K562 (cell line): ENCODE data around the gene ALG9. TPM values are rescaled to one million over a fixed set of nuclear protein-coding genes. Genes with fewer than 3 reads are reported as not detected.

Experiments used
- EZH2 ChIP-seq: IDR thresholded peaks from 2 replicates; pipeline ENCODE4 v1.6.1; 2012; ENCODE audit warnings: low read depth, mild to moderate bottlenecking, inconsistent platforms, low read length, borderline replicate concordance
- FOXJ2 ChIP-seq: fragments of 200-800 bp; sonication (Bioruptor generic); IDR thresholded peaks from 2 replicates; pipeline ENCODE4 v1.6.1; 2016; ENCODE audit warnings: missing genetic modification characterization, missing compliant biosample characterization
- KAT2B ChIP-seq: IDR thresholded peaks from one replicate; pipeline ENCODE4 v1.6.1; 2012; ENCODE audit warnings: low read depth, mild to moderate bottlenecking, control low read depth, inconsistent platforms, low read length, moderate library complexity
- KAT7 ChIP-seq: sonication (generic); formaldehyde crosslinking; IDR thresholded peaks from 2 replicates; pipeline ENCODE4 v1.8.0; 2022; ENCODE audit warnings: missing genetic modification reagents, mild to moderate bottlenecking, borderline replicate concordance
- MED1 ChIP-seq: sonication (generic); formaldehyde crosslinking; IDR thresholded peaks from 2 replicates; pipeline ENCODE4 v1.8.1; 2023; ENCODE audit warnings: missing genetic modification reagents, borderline replicate concordance
- MXI1 ChIP-seq: IDR thresholded peaks from 2 replicates; pipeline ENCODE4 v1.6.1; 2011; ENCODE audit warnings: low read depth, mild to moderate bottlenecking, improper control_type of control experiment, low read length
- NCOA4 ChIP-seq: fragments of 450-650 bp; IDR thresholded peaks from 2 replicates; pipeline ENCODE4 v1.6.1; 2018; ENCODE audit warnings: mild to moderate bottlenecking; ENCODE audit not compliant: partially characterized antibody
- NFE2 ChIP-seq: IDR thresholded peaks from 2 replicates; pipeline ENCODE4 v1.6.1; 2014; ENCODE audit warnings: antibody characterized with exemption, low read depth
- RUNX1 ChIP-seq: sonication (generic); IDR thresholded peaks from 2 replicates; pipeline ENCODE4 v1.6.1; 2016; ENCODE audit warnings: antibody characterized with exemption, low read depth
- SIX5 ChIP-seq, 2 experiments: IDR thresholded peaks; 2 replicates each; pipeline ENCODE4 v1.6.1; 2011; ENCODE audit warnings: low read length in 2 of 2, borderline replicate concordance in 1 of 2, low read depth in 1 of 2, mild to moderate bottlenecking in 1 of 2, moderate library complexity in 1 of 2; ENCODE audit not compliant: insufficient read depth in 1 of 2
- SMAD3 ChIP-seq: fragments of 450-650 bp; formaldehyde crosslinking; conservative IDR thresholded peaks from 2 replicates; pipeline ENCODE4 v1.4.0; 2020; ENCODE audit warnings: mild to moderate bottlenecking
- TFAM ChIP-seq: fragments of 250-450 bp; sonication (Bioruptor Pico); conservative IDR thresholded peaks from 2 replicates; pipeline ENCODE4 v1.5.0; 2021; ENCODE audit warnings: mild to moderate bottlenecking, moderate library complexity
- ZBTB1 ChIP-seq: sonication (generic); formaldehyde crosslinking; IDR thresholded peaks from 2 replicates; pipeline ENCODE4 v1.8.1; 2023; ENCODE audit warnings: missing genetic modification reagents, low read depth, mild to moderate bottlenecking, borderline replicate concordance
- ZNF507 ChIP-seq: conservative IDR thresholded peaks from 2 replicates; pipeline ENCODE4 v1.6.1; 2017; ENCODE audit warnings: missing genetic modification characterization, missing compliant biosample characterization
- ZNF583 ChIP-seq: fragments of 250-450 bp; sonication (Bioruptor Pico); IDR thresholded peaks from 2 replicates; pipeline ENCODE4 v1.4.0; 2020
- polyA plus RNA-seq, 8 experiments: library from polyadenylated mRNA; depleted of rRNA in 4 of 8; stranded (reverse) in 5 of 8; unstranded in 3 of 8; fragments of >200 nt; fragmentation: Nextera tagmentation in 2 of 8; fragmentation: Illumina TruSeq in 1 of 8; extraction: Ambion mirVana in 2 of 8; extraction: Trizol in 1 of 8; gene quantifications; 2 replicates each; pipeline versions ENCODE4 v1.2.1 to v1.2.3, GENCODE V29; 2011 to 2014; ENCODE audit warnings: inconsistent platforms in 1 of 8, missing spikeins in 1 of 8
- total RNA-seq, 7 experiments: library from RNA; depleted of rRNA in 6 of 7; stranded (reverse); fragments of >200 nt in 6 of 7; fragmentation: Illumina TruSeq in 2 of 7; extraction: Trizol in 2 of 7; gene quantifications; 2 replicates each; pipeline versions ENCODE4 v1.2.1 to v1.2.3, GENCODE V29; 2011 to 2021; ENCODE audit warnings: low replicate concordance in 1 of 7
- TF ChIP-seq, protein P1 (sequence below): fragments of 450-650 bp; IDR thresholded peaks from 2 replicates; pipeline ENCODE4 v1.7.0; 2016; ENCODE audit warnings: borderline replicate concordance
- TF ChIP-seq, protein P2 (sequence below): fragments of 450-650 bp; formaldehyde crosslinking; IDR thresholded peaks from 2 replicates; pipeline ENCODE4 v1.4.0; 2020; ENCODE audit warnings: mild to moderate bottlenecking
- TF ChIP-seq, protein P3 (sequence below), 3 experiments: IDR thresholded peaks in 2 of 3; conservative IDR thresholded peaks in 1 of 3; 2 replicates each; pipeline ENCODE4 v1.5.1; 2011 to 2012; ENCODE audit warnings: low read length in 3 of 3, mild to moderate bottlenecking in 3 of 3, control low read depth in 2 of 3, improper control_type of control experiment in 1 of 3, inconsistent platforms in 1 of 3, low read depth in 1 of 3, mixed read lengths in 1 of 3, moderate library complexity in 1 of 3; ENCODE audit not compliant: insufficient read depth in 2 of 3
- TF ChIP-seq, protein P4 (sequence below): fragments of 450-650 bp; IDR thresholded peaks from 2 replicates; pipeline ENCODE4 v1.7.1; 2018; ENCODE audit warnings: mild to moderate bottlenecking, low read depth; ENCODE audit not compliant: partially characterized antibody

Gene ALG9
- total and polyA plus RNA-seq, 9 of the 15 experiments (the other 6 are each of a cell fraction or from before 2014, with no cell fraction given), result 11.5 to 40.5 (median 24.9) TPM

DNA sequence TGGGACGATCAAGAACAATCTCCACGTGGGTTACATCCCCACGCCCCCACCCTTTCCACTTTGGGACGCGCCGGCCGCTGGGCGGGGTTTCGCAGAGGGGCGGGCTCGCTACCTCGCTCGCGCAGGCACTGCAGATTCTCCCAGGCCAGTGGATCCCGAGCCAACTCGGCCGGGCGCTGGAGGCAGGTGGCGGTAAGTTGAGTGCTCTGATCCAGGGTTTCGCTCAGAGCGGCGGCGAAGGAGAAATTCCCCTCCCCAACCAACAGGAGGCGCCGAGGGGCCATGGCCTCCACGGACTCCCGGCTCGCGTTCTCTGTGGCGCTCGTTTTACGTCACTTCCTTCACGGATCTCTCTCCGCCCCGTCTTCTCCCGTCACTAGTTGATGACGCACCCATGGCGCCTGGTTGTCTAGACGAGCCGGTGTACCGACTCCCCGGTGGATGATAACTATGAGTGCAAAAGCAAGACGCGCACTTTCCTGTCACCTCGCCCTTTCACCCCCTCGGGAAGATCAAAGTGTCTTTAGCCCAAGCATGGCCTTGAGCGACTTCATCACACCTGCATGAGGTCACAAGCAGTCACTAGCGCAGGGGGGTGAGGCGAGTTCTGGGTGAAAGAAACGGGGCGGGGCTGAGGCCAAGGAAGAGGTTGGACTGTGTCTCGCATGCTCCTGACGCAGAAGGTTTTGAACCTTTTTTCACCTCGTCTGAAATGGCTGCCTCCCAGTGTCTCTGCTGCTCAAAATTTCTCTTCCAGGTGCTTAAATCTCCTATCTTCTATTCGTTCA is 7.7 kb upstream of the ALG9 start, which contains the start of the genes CFAP68 and FDXACB1 (continued):
- TF ChIP-seq TFAM (CRISPR knock-in tag) (no peak), RUNX1 (no peak), ZNF583 (no peak), NFE2 (no peak; the same call in none of the 2 replicates), MED1 (CRISPR knock-in tag) (no peak), ZNF507 (no peak), MXI1 (peak; percentile 77; the same call in 1 of the 2 replicates), KAT7 (CRISPR knock-in tag) (peak; percentile 81; the same call in 1 of the 2 replicates), NCOA4 (no peak), EZH2 (no peak), KAT2B (no peak), SMAD3 (CRISPR knock-in tag) (peak; percentile 49; the same call in 1 of the 2 replicates), SIX5 (IDR thresholded peaks at IDR 0.05; ENCODE audit: borderline replicate concordance in 1 of 2, insufficient read depth in 1 of 2, low read depth in 1 of 2, low read length in 2 of 2) (peak in 1 of 2 experiments; percentile 39; a peak in 1 of 4 replicates), FOXJ2 (tag) (0 out of 2 replicates have a peak, but pooled peaks have one; percentile 42), ZBTB1 (CRISPR knock-in tag) (no peak)
- TF ChIP-seq, protein P1, sequence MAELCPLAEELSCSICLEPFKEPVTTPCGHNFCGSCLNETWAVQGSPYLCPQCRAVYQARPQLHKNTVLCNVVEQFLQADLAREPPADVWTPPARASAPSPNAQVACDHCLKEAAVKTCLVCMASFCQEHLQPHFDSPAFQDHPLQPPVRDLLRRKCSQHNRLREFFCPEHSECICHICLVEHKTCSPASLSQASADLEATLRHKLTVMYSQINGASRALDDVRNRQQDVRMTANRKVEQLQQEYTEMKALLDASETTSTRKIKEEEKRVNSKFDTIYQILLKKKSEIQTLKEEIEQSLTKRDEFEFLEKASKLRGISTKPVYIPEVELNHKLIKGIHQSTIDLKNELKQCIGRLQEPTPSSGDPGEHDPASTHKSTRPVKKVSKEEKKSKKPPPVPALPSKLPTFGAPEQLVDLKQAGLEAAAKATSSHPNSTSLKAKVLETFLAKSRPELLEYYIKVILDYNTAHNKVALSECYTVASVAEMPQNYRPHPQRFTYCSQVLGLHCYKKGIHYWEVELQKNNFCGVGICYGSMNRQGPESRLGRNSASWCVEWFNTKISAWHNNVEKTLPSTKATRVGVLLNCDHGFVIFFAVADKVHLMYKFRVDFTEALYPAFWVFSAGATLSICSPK, result no peak
- TF ChIP-seq, protein P2, sequence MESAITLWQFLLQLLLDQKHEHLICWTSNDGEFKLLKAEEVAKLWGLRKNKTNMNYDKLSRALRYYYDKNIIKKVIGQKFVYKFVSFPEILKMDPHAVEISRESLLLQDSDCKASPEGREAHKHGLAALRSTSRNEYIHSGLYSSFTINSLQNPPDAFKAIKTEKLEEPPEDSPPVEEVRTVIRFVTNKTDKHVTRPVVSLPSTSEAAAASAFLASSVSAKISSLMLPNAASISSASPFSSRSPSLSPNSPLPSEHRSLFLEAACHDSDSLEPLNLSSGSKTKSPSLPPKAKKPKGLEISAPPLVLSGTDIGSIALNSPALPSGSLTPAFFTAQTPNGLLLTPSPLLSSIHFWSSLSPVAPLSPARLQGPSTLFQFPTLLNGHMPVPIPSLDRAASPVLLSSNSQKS (CRISPR knock-in tag), result no peak
- TF ChIP-seq, protein P3, sequence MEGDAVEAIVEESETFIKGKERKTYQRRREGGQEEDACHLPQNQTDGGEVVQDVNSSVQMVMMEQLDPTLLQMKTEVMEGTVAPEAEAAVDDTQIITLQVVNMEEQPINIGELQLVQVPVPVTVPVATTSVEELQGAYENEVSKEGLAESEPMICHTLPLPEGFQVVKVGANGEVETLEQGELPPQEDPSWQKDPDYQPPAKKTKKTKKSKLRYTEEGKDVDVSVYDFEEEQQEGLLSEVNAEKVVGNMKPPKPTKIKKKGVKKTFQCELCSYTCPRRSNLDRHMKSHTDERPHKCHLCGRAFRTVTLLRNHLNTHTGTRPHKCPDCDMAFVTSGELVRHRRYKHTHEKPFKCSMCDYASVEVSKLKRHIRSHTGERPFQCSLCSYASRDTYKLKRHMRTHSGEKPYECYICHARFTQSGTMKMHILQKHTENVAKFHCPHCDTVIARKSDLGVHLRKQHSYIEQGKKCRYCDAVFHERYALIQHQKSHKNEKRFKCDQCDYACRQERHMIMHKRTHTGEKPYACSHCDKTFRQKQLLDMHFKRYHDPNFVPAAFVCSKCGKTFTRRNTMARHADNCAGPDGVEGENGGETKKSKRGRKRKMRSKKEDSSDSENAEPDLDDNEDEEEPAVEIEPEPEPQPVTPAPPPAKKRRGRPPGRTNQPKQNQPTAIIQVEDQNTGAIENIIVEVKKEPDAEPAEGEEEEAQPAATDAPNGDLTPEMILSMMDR (IDR thresholded peaks at IDR 0.05 in 2 of 3, conservative IDR thresholded peaks at IDR 0.05 in 1 of 3; ENCODE audit: insufficient read depth in 2 of 3, low read depth in 1 of 3, low read length in 3 of 3), result peak; percentile 95 to 98 (median 98)
- TF ChIP-seq, protein P4, sequence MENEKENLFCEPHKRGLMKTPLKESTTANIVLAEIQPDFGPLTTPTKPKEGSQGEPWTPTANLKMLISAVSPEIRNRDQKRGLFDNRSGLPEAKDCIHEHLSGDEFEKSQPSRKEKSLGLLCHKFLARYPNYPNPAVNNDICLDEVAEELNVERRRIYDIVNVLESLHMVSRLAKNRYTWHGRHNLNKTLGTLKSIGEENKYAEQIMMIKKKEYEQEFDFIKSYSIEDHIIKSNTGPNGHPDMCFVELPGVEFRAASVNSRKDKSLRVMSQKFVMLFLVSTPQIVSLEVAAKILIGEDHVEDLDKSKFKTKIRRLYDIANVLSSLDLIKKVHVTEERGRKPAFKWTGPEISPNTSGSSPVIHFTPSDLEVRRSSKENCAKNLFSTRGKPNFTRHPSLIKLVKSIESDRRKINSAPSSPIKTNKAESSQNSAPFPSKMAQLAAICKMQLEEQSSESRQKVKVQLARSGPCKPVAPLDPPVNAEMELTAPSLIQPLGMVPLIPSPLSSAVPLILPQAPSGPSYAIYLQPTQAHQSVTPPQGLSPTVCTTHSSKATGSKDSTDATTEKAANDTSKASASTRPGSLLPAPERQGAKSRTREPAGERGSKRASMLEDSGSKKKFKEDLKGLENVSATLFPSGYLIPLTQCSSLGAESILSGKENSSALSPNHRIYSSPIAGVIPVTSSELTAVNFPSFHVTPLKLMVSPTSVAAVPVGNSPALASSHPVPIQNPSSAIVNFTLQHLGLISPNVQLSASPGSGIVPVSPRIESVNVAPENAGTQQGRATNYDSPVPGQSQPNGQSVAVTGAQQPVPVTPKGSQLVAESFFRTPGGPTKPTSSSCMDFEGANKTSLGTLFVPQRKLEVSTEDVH, result peak; percentile 93
